NCI-H526 treated with DMSO at 0.1 percent for 48 hours (cell line): ENCODE results near the gene ZNF845.
A peak's percentile ranks its signal among the peaks of the same experiment; 100 is the strongest.
"Not testable (repeated sequence)": the region's sequence is repeated elsewhere in the genome, so short reads cannot be mapped to it uniquely, and the experiment has no call there.

Source experiments
- DNase-seq: peaks from one replicate; lab custom pipeline; 2025; lab: John Stamatoyannopoulos, UW

Gene ZNF845

GRCh38 chr19:53381376-53381775, 47.8 kb downstream of the ZNF845 start:
- DNase-seq: no peak

GRCh38 chr19:53388168-53388567, 54.6 kb downstream of the ZNF845 start:
- no peak for DNase-seq

GRCh38 chr19:53388904-53389303, 55.4 kb downstream of the ZNF845 start:
- no peak for DNase-seq

GRCh38 chr19:53389571-53389970, 56.0 kb downstream of the ZNF845 start:
- DNase-seq: no peak

GRCh38 chr19:53389978-53390377, 56.4 kb downstream of the ZNF845 start:
- DNase-seq: no peak

- no peak for DNase-seq
Measured at GRCh38 chr19:53394522-53394973, 61.0 kb downstream of the ZNF845 start.

GRCh38 chr19:53394974-53395839, 61.7 kb downstream of the ZNF845 start, which contains the start of gene ZNF765:
ZNF765 (plus strand) TSS chr19:53395149; CDS start chr19:53398016, 2,867 bp downstream.
- peak; percentile 90 for DNase-seq

- DNase-seq: not testable (repeated sequence)
Measured at GRCh38 chr19:53395840-53396524, 62.4 kb downstream of the ZNF845 start.

GRCh38 chr19:53396525-53396868, 62.9 kb downstream of the ZNF845 start:
- no peak for DNase-seq

- not testable (repeated sequence) for DNase-seq
Measured at GRCh38 chr19:53397918-53398317, 64.4 kb downstream of the ZNF845 start.
